HG03520 (cell line): Measurements from ENCODE around the gene SRA1.
A peak's percentile ranks its signal among the peaks of the same experiment; 100 is the strongest.
"Not testable (repeated sequence)": the region's sequence is repeated elsewhere in the genome, so short reads cannot be mapped to it uniquely, and the experiment has no call there.

Experiments used
- ATAC-seq: cut with Tn5 transposase; IDR thresholded peaks from one replicate; pipeline ENCODE4 v1.9.1; 2021; ENCODE audit warnings: mild to moderate bottlenecking, moderate library complexity; ENCODE audit not compliant: unreplicated experiment

SRA1 gene

DNA sequence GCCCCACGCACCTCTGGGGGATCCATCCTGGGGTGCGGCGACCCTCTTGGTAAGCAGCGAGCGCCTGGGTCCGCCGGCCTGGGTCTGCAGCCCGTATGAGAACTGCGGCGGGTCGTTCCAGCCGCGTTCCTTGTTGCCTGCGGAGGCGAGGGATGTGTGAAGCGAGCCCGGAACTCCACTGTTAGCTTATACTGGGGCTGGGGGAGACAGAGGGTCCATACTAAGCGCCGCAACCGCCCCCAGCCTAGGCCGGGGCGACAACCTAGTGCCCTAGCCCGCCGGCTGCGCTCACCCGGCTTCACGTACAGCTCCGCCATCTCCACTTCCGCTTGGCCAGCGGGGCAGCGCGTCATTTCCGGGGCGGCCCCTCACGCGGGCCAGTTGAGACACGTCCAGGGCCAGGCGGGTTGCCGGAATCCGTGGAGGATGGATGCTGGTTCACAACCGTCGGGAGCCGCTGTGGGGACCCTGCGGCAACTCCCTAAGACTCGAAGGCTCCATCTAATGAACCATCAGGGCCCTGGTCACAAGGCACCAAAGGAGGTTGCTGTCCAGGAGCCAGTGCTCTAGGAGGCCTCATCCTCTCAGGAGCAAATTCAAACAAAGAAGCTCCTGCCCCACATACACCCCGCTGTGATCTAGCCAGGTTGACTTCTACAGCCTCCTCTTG is at the start of gene SRA1:
Gene SRA1 (minus strand): TSS at position 338 of the 670 bp plus-strand sequence. CDS start 21 bp downstream, at position 317.
- peak; percentile 92 for ATAC-seq

- ATAC-seq, result no peak
Observed at GRCh38 chr5:140607031-140607430, 49.8 kb upstream of the SRA1 start.

- no peak for ATAC-seq
Observed at GRCh38 chr5:140605879-140606278, 48.6 kb upstream of the SRA1 start.

GRCh38 chr5:140603734-140604133 is 46.5 kb upstream of the SRA1 start:
- no peak for ATAC-seq

- not testable (repeated sequence) for ATAC-seq
Observed at GRCh38 chr5:140603446-140603698, 46.1 kb upstream of the SRA1 start.

DNA sequence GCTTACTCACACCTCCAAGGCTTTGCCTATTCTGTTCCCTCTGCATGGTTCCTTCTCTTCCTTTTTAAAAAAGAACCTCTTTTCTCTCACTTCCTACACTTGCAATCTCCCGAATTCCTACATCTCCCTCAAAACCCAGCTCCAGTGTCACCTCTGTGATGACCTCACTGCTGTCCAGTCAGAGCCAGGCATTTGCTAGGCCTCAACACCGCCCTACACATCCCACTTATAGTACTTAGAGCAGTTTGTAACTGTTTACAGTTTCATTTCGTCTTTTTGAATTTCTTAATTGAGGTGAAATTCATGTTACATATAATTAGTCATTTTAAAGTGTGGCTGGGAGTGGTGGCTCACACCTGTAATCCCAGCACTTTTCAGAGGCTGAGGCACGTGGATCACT is 44.9 kb upstream of the SRA1 start:
- ATAC-seq, result no peak

GRCh38 chr5:140600096-140600495 is 42.8 kb upstream of the SRA1 start:
- no peak for ATAC-seq

GRCh38 chr5:140598836-140599235 is 41.6 kb upstream of the SRA1 start:
- ATAC-seq, result no peak

DNA sequence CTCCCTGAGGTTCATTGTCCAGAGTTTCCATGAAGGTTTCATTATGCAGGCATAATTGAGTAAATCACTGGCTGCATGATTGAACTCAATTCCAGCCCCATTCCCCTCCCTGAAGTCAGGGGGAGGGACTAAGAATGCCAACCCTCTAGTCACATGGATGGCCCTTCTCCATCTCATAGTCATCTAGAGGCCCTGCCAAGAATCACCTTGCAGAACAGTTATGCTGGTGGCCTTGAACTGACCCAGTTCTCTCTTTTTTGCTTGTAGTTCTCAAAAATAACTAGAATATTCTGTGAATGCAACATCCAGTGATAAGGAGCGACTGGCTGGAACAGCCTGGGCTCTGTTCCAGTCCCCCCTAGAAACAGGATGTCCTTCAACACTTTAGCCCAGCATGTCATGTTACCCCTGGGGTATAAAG is 39.1 kb upstream of the SRA1 start:
- no peak for ATAC-seq

DNA sequence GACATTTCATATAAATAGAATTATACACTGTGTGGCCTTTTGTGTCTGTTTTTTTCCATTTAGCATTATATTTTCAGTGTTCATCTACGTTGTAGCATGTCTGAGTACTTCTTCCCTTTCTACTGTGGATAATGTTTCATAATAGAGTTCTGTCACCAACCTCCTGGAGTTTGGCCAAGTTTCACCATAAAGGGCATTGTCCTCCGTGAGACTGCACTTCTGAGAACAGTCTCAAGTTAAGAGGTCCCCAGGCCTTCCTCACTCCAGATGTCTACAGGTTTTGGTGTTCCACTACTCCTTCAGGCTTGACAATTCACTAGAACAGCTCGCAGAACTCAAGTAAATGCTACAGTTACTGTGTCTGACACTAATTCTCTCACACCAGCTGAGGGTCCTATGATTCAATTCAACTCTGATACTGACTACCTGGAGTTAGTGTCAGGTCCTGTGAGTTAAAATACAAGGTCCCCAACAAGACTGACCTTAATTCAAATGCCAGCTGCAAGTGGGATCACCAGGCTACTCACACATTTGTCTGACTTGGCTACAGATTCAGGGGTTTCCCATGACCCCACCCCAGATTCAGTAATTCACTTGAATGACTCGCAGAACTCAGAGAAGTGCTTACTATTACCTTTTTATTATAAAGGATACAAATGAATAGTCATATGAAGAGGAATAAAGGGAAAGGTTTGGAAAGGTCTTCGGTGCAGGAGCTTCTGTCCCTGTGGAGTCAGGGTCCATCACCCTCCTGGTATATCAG is 38.4 kb upstream of the SRA1 start:
- ATAC-seq, result no peak

DNA sequence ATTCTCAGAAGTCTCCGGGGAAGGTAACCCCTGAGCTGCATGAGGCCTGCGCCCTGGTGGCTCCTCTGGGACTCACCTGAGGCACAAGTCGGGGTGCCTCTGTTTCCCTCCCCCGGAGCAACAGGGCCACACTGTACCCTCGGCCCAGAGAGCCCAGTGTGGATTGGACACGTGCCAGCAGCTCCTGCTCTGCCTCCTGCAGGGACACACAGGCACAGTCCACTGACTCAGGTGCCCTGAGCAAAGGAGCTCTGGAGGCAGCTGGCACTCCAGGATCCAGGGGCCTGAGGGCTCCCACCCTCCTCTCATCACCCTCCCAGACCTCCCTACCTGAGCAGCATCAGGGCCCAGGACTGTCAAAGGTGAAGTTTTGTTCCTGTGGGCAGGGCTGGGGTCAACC is 36.9 kb upstream of the SRA1 start:
- no peak for ATAC-seq

- not testable (repeated sequence) for ATAC-seq
Observed at GRCh38 chr5:140593070-140593469, 35.8 kb upstream of the SRA1 start.

DNA sequence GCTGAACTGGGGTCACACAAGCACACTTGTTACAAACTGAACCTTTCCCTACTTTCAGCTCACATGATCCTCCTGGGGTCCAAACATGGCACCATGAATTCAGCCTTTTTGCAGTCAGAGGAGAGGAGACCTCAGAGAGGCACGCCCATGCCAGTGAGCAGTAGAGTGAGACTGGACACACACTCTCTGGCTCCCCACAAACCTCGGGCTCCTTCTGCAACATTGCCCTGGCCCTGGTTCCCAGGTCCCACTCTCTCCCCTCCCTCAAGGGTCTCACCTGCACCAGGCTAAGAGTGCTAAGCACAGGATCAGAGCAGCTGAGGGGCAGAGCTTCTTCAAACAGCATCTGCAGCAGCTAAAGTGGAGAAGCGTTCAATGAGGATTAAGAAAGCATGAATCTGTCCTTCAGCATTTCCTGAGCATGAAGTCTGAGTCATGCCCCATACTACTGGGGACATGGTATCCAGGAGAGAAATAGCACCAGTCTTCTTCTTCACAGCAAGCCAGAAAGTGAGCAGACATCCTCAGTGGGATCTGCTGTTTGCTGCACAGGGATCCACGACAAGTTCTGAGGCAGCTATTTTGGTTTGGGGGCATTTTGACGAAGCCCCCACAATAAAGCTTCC is 34.6 kb upstream of the SRA1 start:
- no peak for ATAC-seq

DNA sequence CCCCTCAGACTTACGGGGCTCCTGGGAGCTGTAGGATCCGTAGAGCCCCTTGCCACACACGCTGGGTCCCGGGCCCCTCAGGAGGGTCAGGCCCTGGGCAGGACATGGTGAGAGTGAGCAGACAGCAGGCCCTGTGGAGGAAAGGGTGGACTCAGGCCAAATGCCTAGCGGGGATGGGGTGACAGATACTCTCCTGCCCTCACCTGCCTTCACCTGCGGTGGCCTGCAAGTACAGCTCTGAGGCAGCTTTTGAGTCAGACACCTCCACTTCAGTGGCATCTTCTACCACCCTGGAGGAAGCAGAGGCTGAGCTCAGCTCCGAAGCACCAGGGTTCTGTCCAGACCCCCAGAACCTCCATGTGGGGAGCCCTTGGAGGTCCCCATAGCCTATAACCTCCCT is 33.6 kb upstream of the SRA1 start:
- ATAC-seq, result no peak

DNA sequence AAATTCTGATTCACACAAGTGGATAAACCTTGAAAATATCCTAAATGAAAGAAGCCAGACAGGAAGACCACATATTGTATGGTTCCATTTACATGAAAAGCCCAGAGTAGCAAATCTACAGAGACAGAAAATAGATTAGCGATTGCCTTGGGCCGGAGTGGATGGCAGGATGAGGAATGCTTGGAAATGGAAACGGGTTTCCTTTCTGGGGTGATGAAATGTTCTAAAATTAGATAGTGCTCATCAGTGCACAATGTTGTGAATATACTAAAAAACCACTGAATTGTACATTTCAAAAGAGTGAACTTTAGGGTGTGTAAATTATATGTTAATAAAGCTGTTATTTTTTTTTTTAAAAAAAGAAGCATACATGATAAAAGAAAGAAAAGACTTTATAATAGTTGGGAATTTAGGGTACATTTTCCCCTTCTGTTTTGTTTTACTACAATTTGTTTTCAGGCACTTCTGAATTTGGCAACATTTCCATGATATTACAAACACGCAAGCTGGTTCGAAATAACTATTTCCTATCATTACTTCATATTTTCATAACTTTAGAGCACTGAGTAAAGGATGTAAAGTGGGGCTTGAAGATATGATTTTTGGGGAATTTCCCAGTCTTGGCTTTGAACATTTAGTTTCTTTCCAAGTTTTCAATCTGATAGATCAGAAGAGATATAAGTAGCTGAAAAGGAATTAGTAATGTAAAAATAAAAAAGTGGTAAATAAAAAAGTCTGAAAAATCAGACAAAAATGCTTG is 31.2 kb upstream of the SRA1 start:
- ATAC-seq, result no peak

- ATAC-seq, result no peak
Observed at GRCh38 chr5:140587495-140587894, 30.2 kb upstream of the SRA1 start.

DNA sequence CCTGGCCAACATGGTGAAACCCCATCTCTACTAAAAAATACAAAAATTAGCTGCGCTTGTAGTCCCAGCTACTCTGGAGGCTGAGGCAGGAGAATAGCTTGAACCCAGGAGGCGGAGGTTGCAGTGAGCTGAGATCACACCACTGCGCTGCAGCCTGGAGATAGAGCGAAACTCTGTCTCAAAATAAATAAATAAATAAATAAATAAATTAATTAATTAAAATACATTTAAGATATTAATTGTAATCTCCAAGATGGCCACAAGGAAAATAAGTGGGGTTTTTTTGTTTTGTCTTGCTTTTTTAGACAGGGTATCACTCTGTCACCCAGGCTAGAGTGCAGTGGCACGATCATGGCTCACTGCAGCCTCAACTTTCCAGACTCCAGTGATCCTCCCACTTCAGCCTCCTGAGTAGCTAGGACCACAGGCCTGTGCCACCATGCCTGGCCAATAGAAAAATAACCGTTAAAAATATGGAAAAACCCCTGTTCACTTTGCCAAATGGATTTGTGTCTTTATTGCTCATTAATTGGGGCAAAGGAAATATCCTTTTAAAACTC is 22.0 kb upstream of the SRA1 start:
- ATAC-seq, result not testable (repeated sequence)

- ATAC-seq, result no peak
Observed at GRCh38 chr5:140576776-140577201, 19.5 kb upstream of the SRA1 start.

- ATAC-seq, result no peak
Observed at GRCh38 chr5:140575309-140575708, 18.0 kb upstream of the SRA1 start.

DNA sequence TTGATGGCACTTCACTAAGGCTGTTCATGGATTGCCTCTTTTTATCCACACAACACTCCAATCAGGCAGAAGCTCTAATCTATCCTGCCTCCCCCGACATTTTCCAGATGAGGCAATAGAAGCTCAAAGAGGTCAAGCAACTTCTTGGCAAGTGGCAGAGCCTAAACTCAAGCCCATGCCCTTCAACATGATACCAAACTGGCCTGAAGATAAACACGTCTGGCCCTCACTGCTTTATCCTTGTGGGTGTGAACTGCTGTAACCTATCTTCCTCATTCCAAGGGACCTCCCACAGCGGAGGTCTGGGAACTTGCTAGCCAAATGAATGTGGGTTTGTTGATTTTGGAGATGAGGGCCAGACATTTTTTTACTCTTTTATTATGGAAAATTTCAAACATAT is 16.9 kb upstream of the SRA1 start:
- ATAC-seq, result no peak

GRCh38 chr5:140573683-140574082 is 16.4 kb upstream of the SRA1 start:
- no peak for ATAC-seq
